Bronchial epithelial cell (primary cell): ENCODE results near the gene JAG2. TPM values are rescaled to one million over a fixed set of nuclear protein-coding genes. Genes with fewer than 3 reads are reported as not detected.

Experiments
- DNase-seq: peaks from one replicate; pipeline ENCODE4 v3.0.0-alpha.2; 2010; ENCODE audit warnings: low read depth
- FAIRE-seq: peaks from 2 replicates; lab custom pipeline; 2011; peaks lifted over from hg19 to GRCh38; lab: Jason Lieb, UNC
- H3K27me3 ChIP-seq: 2 replicates; pipeline ENCODE4 v1.5.1; 2011; ENCODE audit warnings: low read length; ENCODE audit not compliant: control insufficient read depth, insufficient read depth
- H3K36me3 ChIP-seq: 2 replicates; pipeline ENCODE4 v1.5.1; 2011; ENCODE audit warnings: low read length; ENCODE audit not compliant: control insufficient read depth, insufficient read depth
- H3K4me3 ChIP-seq: 2 replicates; pipeline ENCODE4 v1.5.1; 2011; ENCODE audit warnings: mild to moderate bottlenecking, low read depth, low read length, control low read depth
- CTCF ChIP-seq: IDR thresholded peaks from 2 replicates; pipeline ENCODE4 v1.5.1; 2011; ENCODE audit warnings: mild to moderate bottlenecking, moderate library complexity, low read length, control low read depth, inconsistent platforms; ENCODE audit not compliant: insufficient read depth, severe bottlenecking
- total RNA-seq: library from RNA; depleted of rRNA; stranded (reverse); fragments of >200 nt; gene quantifications from 2 replicates; pipeline ENCODE4 v1.2.1, GENCODE V29; 2014

The JAG2 gene
- total RNA-seq = 31.6 and 45.3 TPM in 2 replicates

GRCh38 chr14:105168496-105168978 is at the start of gene JAG2:
TSS of gene JAG2 (minus strand) at chr14:105168776. CDS start at chr14:105168420, 356 bp downstream.
- peak within 1 kb of the TSS; percentile 50 for H3K4me3 ChIP-seq
- FAIRE-seq (no peak), DNase-seq (peak; percentile 55)
- no peaks in the 10 kb centered on the region for H3K27me3 ChIP-seq
- peaks cover 6% of the 10 kb centered on the region for H3K36me3 ChIP-seq
- TF ChIP-seq CTCF = no peak

GRCh38 chr14:105217774-105218173 is 49.2 kb upstream of the JAG2 start:
- H3K36me3 ChIP-seq = peaks cover 21% of the 10 kb centered on the region
- DNase-seq = no peak
- TF ChIP-seq CTCF = no peak
- no peaks in the 10 kb centered on the region for H3K27me3 ChIP-seq
- FAIRE-seq = no peak
- H3K4me3 ChIP-seq = no peak overlapping the region

- peaks cover 20% of the 10 kb centered on the region for H3K36me3 ChIP-seq
- TF ChIP-seq CTCF = no peak
- H3K27me3 ChIP-seq = no peaks in the 10 kb centered on the region
- no peak for DNase-seq
- FAIRE-seq = no peak
- H3K4me3 ChIP-seq = no peak overlapping the region
Measured at GRCh38 chr14:105216490-105217247, 48.1 kb upstream of the JAG2 start.

- no peak overlapping the region for H3K4me3 ChIP-seq
- no peaks in the 10 kb centered on the region for H3K27me3 ChIP-seq
- FAIRE-seq = peak; percentile 98
- DNase-seq = no peak
- peaks cover 20% of the 10 kb centered on the region for H3K36me3 ChIP-seq
- no peak for TF ChIP-seq CTCF
Measured at GRCh38 chr14:105215602-105216001, 47.0 kb upstream of the JAG2 start.

GRCh38 chr14:105214324-105214915 is 45.8 kb upstream of the JAG2 start:
- FAIRE-seq (no peak), DNase-seq (no peak)
- TF ChIP-seq CTCF = no peak
- Histone ChIP-seq H3K4me3 (no peak overlapping the region), H3K36me3 (peaks cover 18% of the 10 kb centered on the region), H3K27me3 (no peaks in the 10 kb centered on the region)
